HG03025 (cell line): ENCODE results near the gene PITPNC1.
"Not testable (repeated sequence)": the region's sequence is repeated elsewhere in the genome, so short reads cannot be mapped to it uniquely, and the experiment has no call there.

ENCODE experiments used
- ATAC-seq: cut with Tn5 transposase; IDR thresholded peaks from one replicate; pipeline ENCODE4 v1.9.1; 2021; ENCODE audit warnings: mild to moderate bottlenecking, moderate library complexity; ENCODE audit not compliant: unreplicated experiment, low FRiP score

PITPNC1 gene

GRCh38 chr17:67566656-67567055, 189.6 kb downstream of the PITPNC1 start:
- no peak for ATAC-seq

- ATAC-seq, result no peak
These were observed 192.0 kb downstream of the PITPNC1 start for GRCh38 chr17:67569015-67569451.

GRCh38 chr17:67569873-67570272, 192.8 kb downstream of the PITPNC1 start:
- ATAC-seq, result no peak

GRCh38 chr17:67570797-67571196, 193.7 kb downstream of the PITPNC1 start:
- ATAC-seq, result no peak

GRCh38 chr17:67571478-67571877, 194.4 kb downstream of the PITPNC1 start:
- no peak for ATAC-seq

GRCh38 chr17:67573987-67574657, 197.0 kb downstream of the PITPNC1 start:
- no peak for ATAC-seq

- ATAC-seq, result no peak
These were observed 197.7 kb downstream of the PITPNC1 start for GRCh38 chr17:67574658-67575293.

GRCh38 chr17:67575325-67575724, 198.2 kb downstream of the PITPNC1 start:
- ATAC-seq, result no peak

GRCh38 chr17:67576471-67577115, 199.5 kb downstream of the PITPNC1 start:
- ATAC-seq, result no peak

GRCh38 chr17:67577429-67578141, 200.5 kb downstream of the PITPNC1 start:
- ATAC-seq, result no peak

- ATAC-seq, result no peak
These were observed 201.0 kb downstream of the PITPNC1 start for GRCh38 chr17:67578142-67578457.

GRCh38 chr17:67578679-67579405, 201.8 kb downstream of the PITPNC1 start:
- ATAC-seq, result not testable (repeated sequence)

GRCh38 chr17:67582673-67583081, 205.6 kb downstream of the PITPNC1 start:
- ATAC-seq, result no peak

- ATAC-seq, result no peak
These were observed 208.1 kb downstream of the PITPNC1 start for GRCh38 chr17:67585077-67585602.

GRCh38 chr17:67588326-67588725, 211.2 kb downstream of the PITPNC1 start:
- no peak for ATAC-seq

- ATAC-seq, result no peak
These were observed 217.2 kb downstream of the PITPNC1 start for GRCh38 chr17:67594115-67594880.

- ATAC-seq, result no peak
These were observed 223.3 kb downstream of the PITPNC1 start for GRCh38 chr17:67600408-67600807.

- ATAC-seq, result no peak
These were observed 224.8 kb downstream of the PITPNC1 start for GRCh38 chr17:67601897-67602296.

GRCh38 chr17:67602444-67602843, 225.4 kb downstream of the PITPNC1 start:
- no peak for ATAC-seq

- ATAC-seq, result no peak
These were observed 225.9 kb downstream of the PITPNC1 start for GRCh38 chr17:67602974-67603373.
